HG03280 (cell line): ENCODE results near the gene NSD1.
"Not testable (repeated sequence)": the region's sequence is repeated elsewhere in the genome, so short reads cannot be mapped to it uniquely, and the experiment has no call there.

Experiments
- ATAC-seq: cut with Tn5 transposase; IDR thresholded peaks from one replicate; pipeline ENCODE4 v1.9.1; 2021; ENCODE audit warnings: mild to moderate bottlenecking, moderate library complexity; ENCODE audit not compliant: unreplicated experiment

The NSD1 gene

DNA sequence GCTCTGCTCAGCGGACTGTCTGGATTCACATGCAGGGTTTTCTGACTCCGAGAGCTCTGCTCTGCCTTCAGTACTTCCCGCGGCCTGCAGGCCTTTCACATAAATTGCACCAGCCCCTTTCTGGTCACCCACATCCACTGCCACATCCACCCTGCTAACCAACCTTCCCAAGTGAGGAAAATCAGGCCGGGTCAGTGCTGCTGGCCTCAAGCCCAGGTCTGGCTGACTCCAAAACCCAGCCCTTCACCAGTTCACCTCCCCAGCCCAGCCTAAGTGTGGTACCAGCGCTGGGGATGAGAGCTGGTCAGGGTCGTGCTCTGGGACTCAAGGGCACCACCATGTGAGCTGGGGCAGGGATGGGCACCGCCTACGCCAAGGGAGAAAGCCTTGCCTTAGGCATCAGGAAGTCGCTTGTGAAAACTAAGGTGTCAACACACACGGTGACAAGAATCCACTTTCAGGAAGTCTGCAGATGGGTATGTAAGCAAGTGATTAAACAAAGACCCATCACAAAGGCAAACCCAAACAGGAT lies 205.6 kb downstream of the NSD1 start:
- ATAC-seq = no peak

DNA sequence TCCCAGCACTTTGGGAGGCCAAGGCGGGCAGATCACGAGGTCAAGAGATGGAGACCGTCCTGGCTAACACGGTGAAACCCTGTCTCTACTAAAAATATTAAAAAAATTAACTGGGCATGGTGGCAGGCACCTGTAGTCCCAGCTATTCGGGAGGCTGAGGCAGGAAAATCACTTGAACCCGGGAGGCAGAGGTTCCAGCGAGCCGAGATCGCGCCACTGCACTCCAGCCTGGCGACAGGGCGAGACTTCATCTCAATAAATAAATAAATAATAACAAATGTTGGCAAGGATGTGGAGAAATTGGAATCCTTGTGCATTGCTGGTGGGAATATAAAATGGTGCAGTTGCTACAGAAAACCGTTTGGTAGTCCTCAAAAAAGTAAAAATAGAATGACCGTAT lies 209.4 kb downstream of the NSD1 start:
- not testable (repeated sequence) for ATAC-seq

DNA sequence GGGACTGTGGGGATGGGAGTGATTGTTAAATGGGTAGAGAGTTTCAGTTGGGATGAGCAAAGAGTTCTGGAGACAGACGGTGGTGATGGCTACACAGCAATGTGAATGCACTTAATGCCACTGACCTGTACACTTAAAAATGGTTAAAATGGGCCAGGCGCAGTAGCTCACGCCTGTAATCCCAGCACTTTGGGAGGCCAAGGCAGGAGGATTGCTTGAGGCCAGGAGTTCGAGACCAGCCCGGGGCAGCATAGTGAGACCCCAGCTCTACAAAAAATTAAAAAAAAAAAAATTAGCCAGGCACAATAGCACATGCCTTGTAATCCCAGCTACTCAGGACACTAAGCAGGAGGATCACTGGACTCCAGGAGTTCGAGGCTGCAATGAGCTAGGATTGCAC lies 210.2 kb downstream of the NSD1 start:
- no peak for ATAC-seq

GRCh38 chr5:177344891-177345290 lies 211.3 kb downstream of the NSD1 start:
- ATAC-seq = no peak

DNA sequence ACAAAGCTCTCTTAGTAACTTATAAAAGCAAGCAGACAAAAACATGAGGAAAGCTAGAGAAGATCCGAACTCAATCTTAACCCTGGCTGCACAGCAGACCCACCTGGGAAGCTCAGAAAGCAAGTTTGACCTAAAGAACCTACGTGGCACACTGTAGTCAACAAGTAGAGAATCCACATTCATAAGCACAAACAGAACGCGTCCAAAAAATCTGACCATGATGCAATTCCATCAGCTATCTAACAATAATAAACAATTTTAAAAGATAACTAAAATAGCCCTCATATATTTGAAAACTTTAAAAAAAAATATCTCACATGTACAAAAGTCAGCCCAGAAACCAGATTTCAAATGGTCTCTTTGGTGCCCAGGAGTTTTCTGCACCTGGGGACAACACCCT lies 213.2 kb downstream of the NSD1 start:
- ATAC-seq = no peak

GRCh38 chr5:177347699-177348098 lies 214.1 kb downstream of the NSD1 start:
- ATAC-seq = no peak

GRCh38 chr5:177349362-177349647 lies 215.7 kb downstream of the NSD1 start:
- ATAC-seq = no peak

DNA sequence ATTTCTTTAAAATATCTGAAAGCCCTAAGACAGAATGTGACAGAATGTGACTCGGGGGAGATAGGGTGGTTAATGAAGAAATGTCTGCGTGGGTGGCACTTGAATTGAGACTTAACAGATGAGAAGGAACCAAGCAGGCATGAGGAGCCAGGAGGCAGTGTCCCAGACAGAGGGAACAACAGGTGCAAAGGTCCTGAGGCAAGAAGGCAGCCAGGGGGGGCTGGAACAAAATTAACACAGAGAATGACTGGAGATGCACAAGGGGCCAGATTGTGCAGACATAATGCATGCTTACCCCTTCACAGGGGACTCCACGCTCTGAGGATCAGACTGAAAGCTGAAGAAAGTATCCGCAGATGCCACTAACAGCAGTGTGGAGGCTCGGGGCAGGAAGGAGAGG lies 216.2 kb downstream of the NSD1 start:
- ATAC-seq = no peak
